Stimulated activated CD4-positive, alpha-beta T cell treated with anti-CD3 and anti-CD28 coated beads, TNF-alpha, amount 100 ng/mL, for 4 hours (primary cell): Measurements from ENCODE around the gene SNX32.

Source experiments
- DNase-seq, 3 experiments: peaks; one replicate each; pipeline ENCODE4 v3.0.0-alpha.2; 2020; ENCODE audit warnings: low read depth in 3 of 3

Gene SNX32

GRCh38 chr11:65856689-65857499 is 23.1 kb downstream of the SNX32 start:
- peak; percentile 66 to 74 (median 67) for DNase-seq

GRCh38 chr11:65857500-65857852 is 23.7 kb downstream of the SNX32 start:
- peak in 2 of 3 experiments; percentile 45 to 46 for DNase-seq

- peak; percentile 90 to 94 (median 94) for DNase-seq
These were observed 24.3 kb downstream of the SNX32 start, which contains the start of gene CFL1 for GRCh38 chr11:65857853-65858680. Gene CFL1 (minus strand): TSS chr11:65858180. CDS start chr11:65858099, 81 bp downstream.

- DNase-seq, result no peak
These were observed 24.9 kb downstream of the SNX32 start for GRCh38 chr11:65858681-65859087.

GRCh38 chr11:65859095-65859811 is 25.5 kb downstream of the SNX32 start:
- DNase-seq, result peak; percentile 93 to 96 (median 95)

GRCh38 chr11:65859812-65860277 is 26.1 kb downstream of the SNX32 start:
- DNase-seq, result no peak

GRCh38 chr11:65860278-65861164 is 26.8 kb downstream of the SNX32 start, which contains the start of gene MUS81:
Gene MUS81 (plus strand): TSS chr11:65860433. CDS start chr11:65860754, 321 bp downstream.
- DNase-seq, result peak; percentile 89 to 93 (median 92)

GRCh38 chr11:65861165-65861505 is 27.4 kb downstream of the SNX32 start:
- no peak for DNase-seq

- no peak for DNase-seq
These were observed 27.9 kb downstream of the SNX32 start for GRCh38 chr11:65861533-65862183.

GRCh38 chr11:65862191-65862735 is 28.5 kb downstream of the SNX32 start:
- no peak for DNase-seq

GRCh38 chr11:65862941-65863888 is 29.5 kb downstream of the SNX32 start:
- DNase-seq, result no peak

- no peak for DNase-seq
These were observed 30.3 kb downstream of the SNX32 start for GRCh38 chr11:65863889-65864705.

- DNase-seq, result no peak
These were observed 31.1 kb downstream of the SNX32 start for GRCh38 chr11:65864706-65865471.

- no peak for DNase-seq
These were observed 31.9 kb downstream of the SNX32 start for GRCh38 chr11:65865550-65866172.

GRCh38 chr11:65866509-65867283 is 32.9 kb downstream of the SNX32 start:
- no peak for DNase-seq
